ENCODE data around the gene KLHL20.
"Not testable (repeated sequence)": the region's sequence is repeated elsewhere in the genome, so short reads cannot be mapped to it uniquely, and the experiment has no call there.

Gene KLHL20

DNA sequence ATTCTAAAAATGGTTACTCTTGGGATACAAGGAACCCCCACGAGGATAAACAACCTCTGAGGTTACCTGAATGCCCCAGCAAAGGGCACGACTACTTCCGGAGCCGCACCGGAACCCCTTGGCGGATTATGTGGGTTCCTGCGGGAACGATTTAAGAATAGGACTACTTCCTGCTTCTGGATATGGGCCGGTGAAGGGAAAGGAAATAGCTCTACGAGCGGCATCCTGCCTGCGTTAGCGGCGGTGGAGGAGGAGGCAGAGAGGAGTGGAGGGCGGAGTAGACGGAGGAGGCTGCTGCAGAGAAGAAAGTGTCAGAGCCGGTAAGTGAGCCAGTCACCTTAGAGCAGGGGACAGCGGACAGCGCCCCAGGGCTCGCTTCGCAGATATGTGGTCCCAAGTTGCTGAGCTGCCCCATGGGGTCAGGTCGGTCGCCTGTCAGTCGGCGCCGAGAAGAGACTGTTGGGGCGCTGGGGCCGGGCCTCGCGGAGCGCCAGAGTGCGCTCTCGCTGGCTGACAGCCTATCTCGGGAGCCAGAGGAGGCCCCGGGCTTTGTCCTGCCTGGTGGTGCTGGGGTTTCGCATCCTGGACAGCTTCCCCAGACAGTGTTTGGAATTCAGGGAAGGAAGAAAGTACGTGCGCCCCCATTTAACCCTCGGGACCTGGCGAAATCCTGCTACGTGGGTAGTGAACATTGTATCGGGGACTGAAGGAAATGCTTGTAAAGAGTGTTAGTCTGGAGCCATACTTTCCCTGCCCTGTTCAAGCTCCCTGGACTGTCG, at the start of gene KLHL20:
KLHL20 (plus strand) TSS at position 223 of the 779 bp plus-strand sequence. CDS start 1,063 bp downstream, outside the sequence.
- no peaks in the 10 kb centered on the region for H3K27me3 ChIP-seq (replicated peaks; ENCODE audit: control insufficient read depth, insufficient read depth, low read length)
- peak; percentile 87 for DNase-seq (ENCODE audit: extremely low read depth, insufficient read length)
- peak within 1 kb of the TSS; percentile 80 for H3K4me3 ChIP-seq (replicated peaks; ENCODE audit: low read depth, low read length)
- TF ChIP-seq, protein P1, sequence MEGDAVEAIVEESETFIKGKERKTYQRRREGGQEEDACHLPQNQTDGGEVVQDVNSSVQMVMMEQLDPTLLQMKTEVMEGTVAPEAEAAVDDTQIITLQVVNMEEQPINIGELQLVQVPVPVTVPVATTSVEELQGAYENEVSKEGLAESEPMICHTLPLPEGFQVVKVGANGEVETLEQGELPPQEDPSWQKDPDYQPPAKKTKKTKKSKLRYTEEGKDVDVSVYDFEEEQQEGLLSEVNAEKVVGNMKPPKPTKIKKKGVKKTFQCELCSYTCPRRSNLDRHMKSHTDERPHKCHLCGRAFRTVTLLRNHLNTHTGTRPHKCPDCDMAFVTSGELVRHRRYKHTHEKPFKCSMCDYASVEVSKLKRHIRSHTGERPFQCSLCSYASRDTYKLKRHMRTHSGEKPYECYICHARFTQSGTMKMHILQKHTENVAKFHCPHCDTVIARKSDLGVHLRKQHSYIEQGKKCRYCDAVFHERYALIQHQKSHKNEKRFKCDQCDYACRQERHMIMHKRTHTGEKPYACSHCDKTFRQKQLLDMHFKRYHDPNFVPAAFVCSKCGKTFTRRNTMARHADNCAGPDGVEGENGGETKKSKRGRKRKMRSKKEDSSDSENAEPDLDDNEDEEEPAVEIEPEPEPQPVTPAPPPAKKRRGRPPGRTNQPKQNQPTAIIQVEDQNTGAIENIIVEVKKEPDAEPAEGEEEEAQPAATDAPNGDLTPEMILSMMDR (IDR thresholded peaks at IDR 0.05; ENCODE audit: insufficient read depth, low read length, poor library complexity, severe bottlenecking): peak; percentile 20
- no peaks in the 10 kb centered on the region for H3K36me3 ChIP-seq (ENCODE audit: control insufficient read depth, insufficient read depth, low read length)

DNA sequence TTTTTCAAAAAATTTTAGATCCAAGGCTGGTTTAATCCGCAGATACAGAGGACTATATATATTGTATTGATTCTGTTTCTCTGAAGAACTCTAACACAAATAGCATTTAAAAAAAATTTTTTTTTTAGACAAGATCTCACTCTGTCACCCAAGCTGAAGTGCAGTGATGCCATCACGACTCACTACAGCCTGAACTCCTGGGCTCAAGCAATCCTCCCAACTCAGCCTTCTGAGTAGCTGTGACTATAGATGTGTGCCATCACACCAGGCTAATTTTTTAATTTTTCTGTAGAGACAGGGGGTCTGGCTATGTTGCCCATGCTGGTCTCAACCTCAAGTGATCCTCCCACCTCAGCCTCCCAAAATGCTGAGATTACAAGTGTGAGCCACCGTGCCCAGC, 48.1 kb upstream of the KLHL20 start:
- Histone ChIP-seq H3K36me3 (ENCODE audit: control insufficient read depth, insufficient read depth, low read length) (no peaks in the 10 kb centered on the region), H3K4me3 (replicated peaks; ENCODE audit: low read depth, low read length) (no peak overlapping the region), H3K27me3 (replicated peaks; ENCODE audit: control insufficient read depth, insufficient read depth, low read length) (no peaks in the 10 kb centered on the region)
- TF ChIP-seq, protein P1 (IDR thresholded peaks at IDR 0.05; ENCODE audit: insufficient read depth, low read length, poor library complexity, severe bottlenecking): no peak
- no peak for DNase-seq (ENCODE audit: extremely low read depth, insufficient read length)

GRCh38 chr1:173669491-173669941, 45.3 kb upstream of the KLHL20 start, which contains the start of gene ANKRD45:
Gene ANKRD45 (minus strand): TSS chr1:173669851. CDS start chr1:173659418, 10,433 bp downstream.
- DNase-seq (ENCODE audit: extremely low read depth, insufficient read length): peak; percentile 25
- TF ChIP-seq, protein P1 (IDR thresholded peaks at IDR 0.05; ENCODE audit: insufficient read depth, low read length, poor library complexity, severe bottlenecking): no peak
- Histone ChIP-seq H3K27me3 (replicated peaks; ENCODE audit: control insufficient read depth, insufficient read depth, low read length) (no peaks in the 10 kb centered on the region), H3K36me3 (ENCODE audit: control insufficient read depth, insufficient read depth, low read length) (no peaks in the 10 kb centered on the region), H3K4me3 (replicated peaks; ENCODE audit: low read depth, low read length) (peak within 1 kb of the TSS; percentile 11)

- DNase-seq (ENCODE audit: extremely low read depth, insufficient read length); H3K36me3 ChIP-seq (ENCODE audit: control insufficient read depth, insufficient read depth, low read length); H3K27me3 ChIP-seq (replicated peaks; ENCODE audit: control insufficient read depth, insufficient read depth, low read length); H3K4me3 ChIP-seq (replicated peaks; ENCODE audit: low read depth, low read length): not testable (repeated sequence)
These were observed 40.3 kb upstream of the KLHL20 start for GRCh38 chr1:173674496-173674895.

DNA sequence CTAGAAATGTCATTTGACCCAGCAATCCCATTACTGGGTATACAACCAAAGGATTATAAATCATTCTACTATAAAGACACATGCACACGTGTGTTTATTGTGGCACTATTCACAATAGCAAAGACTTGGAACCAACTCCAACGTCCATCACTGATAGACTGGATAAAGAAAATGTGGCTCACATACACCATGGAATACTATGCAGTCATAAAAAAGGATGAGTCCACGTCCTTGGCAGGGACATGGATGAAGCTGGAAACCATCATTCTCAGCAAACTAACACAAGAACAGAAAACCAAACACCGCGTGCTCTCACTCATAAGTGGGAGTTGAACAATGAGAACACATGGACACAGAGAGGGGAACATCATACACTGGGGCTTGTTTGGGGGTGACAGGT, 34.6 kb upstream of the KLHL20 start:
- H3K36me3 ChIP-seq (ENCODE audit: control insufficient read depth, insufficient read depth, low read length); DNase-seq (ENCODE audit: extremely low read depth, insufficient read length); H3K27me3 ChIP-seq (replicated peaks; ENCODE audit: control insufficient read depth, insufficient read depth, low read length); H3K4me3 ChIP-seq (replicated peaks; ENCODE audit: low read depth, low read length): not testable (repeated sequence)

DNA sequence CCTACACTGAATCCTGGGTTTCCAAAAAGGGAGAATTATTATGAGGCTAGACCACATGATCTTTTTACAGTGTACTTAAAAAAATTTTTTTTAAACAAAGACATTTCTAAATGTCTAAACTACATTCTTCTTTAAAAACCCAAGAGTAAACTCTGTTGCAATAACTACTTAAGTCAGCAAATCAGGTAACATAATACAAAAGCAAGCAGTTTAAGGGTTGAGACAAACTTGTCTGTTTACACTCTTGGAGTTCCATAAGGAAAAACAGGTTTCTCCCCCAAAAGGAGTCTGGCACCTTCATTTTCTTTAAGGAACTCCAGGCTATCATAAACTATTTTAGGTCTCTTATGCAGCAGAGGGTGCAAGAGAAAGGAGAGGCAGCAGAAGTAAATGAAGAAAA, 32.6 kb upstream of the KLHL20 start:
- Histone ChIP-seq H3K36me3 (ENCODE audit: control insufficient read depth, insufficient read depth, low read length) (no peaks in the 10 kb centered on the region), H3K27me3 (replicated peaks; ENCODE audit: control insufficient read depth, insufficient read depth, low read length) (no peaks in the 10 kb centered on the region), H3K4me3 (replicated peaks; ENCODE audit: low read depth, low read length) (no peak overlapping the region)
- TF ChIP-seq, protein P1 (IDR thresholded peaks at IDR 0.05; ENCODE audit: insufficient read depth, low read length, poor library complexity, severe bottlenecking): no peak
- no peak for DNase-seq (ENCODE audit: extremely low read depth, insufficient read length)

DNA sequence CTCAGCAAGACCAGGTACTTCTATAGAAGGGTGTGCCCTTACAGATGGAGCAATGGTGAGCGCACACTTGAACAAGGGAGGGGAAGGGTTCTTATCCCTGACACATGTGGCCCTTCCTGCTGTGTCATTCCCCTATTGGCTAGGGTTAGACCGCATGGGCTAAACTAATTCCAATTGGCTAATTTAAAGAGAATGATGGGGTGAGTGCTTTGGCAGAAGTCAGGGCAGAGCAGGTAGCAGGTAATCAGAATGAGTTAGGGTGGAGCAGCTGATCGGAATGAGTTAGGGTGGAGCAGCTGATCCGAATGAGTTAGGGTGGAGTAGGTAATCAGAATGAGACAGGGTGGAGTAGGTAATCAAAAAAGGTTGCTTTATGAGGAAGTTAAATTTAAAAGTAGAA, 30.9 kb upstream of the KLHL20 start:
- not testable (repeated sequence) for H3K27me3 ChIP-seq (replicated peaks; ENCODE audit: control insufficient read depth, insufficient read depth, low read length); DNase-seq (ENCODE audit: extremely low read depth, insufficient read length); H3K36me3 ChIP-seq (ENCODE audit: control insufficient read depth, insufficient read depth, low read length); H3K4me3 ChIP-seq (replicated peaks; ENCODE audit: low read depth, low read length)

DNA sequence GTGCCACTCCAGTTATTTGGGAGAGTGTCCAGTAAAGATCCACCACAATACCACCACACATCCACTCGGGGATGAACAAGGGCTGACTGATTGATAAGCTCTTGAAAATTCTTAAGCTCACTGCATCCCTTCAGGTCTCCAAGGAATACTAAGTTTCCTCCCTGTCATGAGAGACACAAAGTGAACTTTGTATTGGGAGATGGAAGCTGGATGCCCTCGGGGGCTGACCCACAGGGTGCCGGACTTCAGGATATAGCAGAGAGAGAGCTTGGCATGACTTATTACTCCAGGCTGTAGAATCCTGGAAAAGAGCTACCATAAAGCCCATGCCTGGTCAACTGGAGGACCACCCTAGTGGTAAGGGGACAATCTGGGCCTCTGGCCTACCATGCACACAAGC, 29.7 kb upstream of the KLHL20 start:
- not testable (repeated sequence) for H3K4me3 ChIP-seq (replicated peaks; ENCODE audit: low read depth, low read length); H3K27me3 ChIP-seq (replicated peaks; ENCODE audit: control insufficient read depth, insufficient read depth, low read length); DNase-seq (ENCODE audit: extremely low read depth, insufficient read length); H3K36me3 ChIP-seq (ENCODE audit: control insufficient read depth, insufficient read depth, low read length)

All from GM06990 (cell line).